Stimulated activated CD8-positive, alpha-beta memory T cell treated with anti-CD3 and anti-CD28 coated beads, Interleukin-7, amount 100 ng/mL, for 24 hours (primary cell): Measurements from ENCODE around the gene ZNF234.
"Not testable (repeated sequence)": the region's sequence is repeated elsewhere in the genome, so short reads cannot be mapped to it uniquely, and the experiment has no call there.

Experiments used
- DNase-seq: peaks from one replicate; pipeline ENCODE4 v3.0.0-alpha.2; 2020; ENCODE audit warnings: low read depth

ZNF234 gene

GRCh38 chr19:44141191-44142058 lies at the start of gene ZNF234:
Gene ZNF234 (plus strand): TSS chr19:44141554. CDS start chr19:44144633, 3,079 bp downstream.
- DNase-seq: peak; percentile 36

DNA sequence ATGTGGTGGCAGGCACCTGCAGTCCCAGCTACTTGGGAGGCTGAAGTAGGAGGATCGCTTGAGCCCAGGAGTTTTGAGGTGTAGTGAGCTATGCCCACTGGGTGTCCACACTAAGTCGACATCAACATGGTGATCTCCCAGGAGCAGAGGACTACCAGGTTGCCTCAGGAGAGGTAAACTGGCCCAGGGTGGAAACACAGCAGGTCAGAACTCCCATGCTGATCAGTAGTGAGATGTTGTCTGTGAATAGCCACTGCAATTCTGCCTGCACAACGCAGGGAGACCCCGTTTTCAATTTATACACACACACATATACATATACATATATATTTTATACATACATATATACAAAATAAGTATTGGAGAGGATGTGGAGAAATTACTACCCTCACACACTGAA lies 49.2 kb upstream of the ZNF234 start:
- no peak for DNase-seq

DNA sequence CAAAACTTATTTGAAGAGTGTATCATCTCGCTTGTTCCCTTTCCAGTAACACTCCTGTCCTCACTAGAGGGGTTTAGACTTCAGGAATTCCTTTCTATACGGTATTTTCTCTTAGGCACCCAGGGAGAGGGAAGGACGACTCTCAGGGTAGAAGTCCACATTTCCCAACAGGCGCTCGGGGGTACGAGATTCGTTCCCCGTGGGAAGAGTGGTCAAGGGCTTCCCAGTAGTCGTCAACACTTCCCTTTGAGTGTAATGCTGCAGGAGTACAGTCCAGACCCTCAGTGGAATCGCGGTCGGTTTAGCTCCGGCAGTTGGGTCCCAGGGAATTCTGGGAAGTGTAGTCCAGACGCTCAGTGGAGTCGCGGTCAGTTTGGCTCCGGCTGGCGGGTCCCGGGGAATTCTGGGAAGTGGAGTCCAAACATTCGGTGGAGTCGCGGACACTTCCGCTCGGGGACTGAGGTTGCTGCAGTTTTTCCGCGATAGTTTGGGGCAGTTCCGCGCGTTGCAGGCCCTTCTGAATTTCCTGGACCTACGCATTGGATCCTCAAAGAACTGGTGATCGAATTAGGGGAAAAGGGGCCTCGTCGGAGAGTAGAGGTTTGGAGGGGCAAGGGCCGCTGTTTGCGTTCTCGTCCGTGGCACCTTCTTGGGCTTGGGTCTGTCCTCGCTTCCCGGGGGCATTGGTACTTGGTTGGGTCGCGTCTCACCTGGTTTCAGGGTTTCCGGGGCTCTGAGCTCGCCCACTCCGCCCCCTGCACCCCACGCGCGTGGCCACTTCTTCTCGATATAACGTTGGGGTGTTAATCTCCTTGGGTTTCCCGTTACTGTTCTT lies 47.2 kb upstream of the ZNF234 start, which contains the start of gene ZNF224:
Gene ZNF224 (plus strand): TSS at position 431 of the 835 bp plus-strand sequence. CDS start 3,513 bp downstream, outside the sequence.
- peak; percentile 55 for DNase-seq

GRCh38 chr19:44107751-44108150 lies 33.6 kb upstream of the ZNF234 start:
- no peak for DNase-seq

GRCh38 chr19:44109458-44109857 lies 31.9 kb upstream of the ZNF234 start:
- no peak for DNase-seq

GRCh38 chr19:44111910-44112463 lies 29.4 kb upstream of the ZNF234 start:
- no peak for DNase-seq

GRCh38 chr19:44112802-44113137 lies 28.6 kb upstream of the ZNF234 start:
- DNase-seq: no peak

- DNase-seq: peak; percentile 70
These were observed 28.1 kb upstream of the ZNF234 start, which contains the start of gene ZNF225 for GRCh38 chr19:44113138-44113783. Gene ZNF225 (plus strand): TSS chr19:44113399. CDS start chr19:44115828, 2,429 bp downstream.

GRCh38 chr19:44113784-44114390 lies 27.5 kb upstream of the ZNF234 start:
- DNase-seq: no peak

- not testable (repeated sequence) for DNase-seq
These were observed 20.2 kb upstream of the ZNF234 start for GRCh38 chr19:44121162-44121561.

DNA sequence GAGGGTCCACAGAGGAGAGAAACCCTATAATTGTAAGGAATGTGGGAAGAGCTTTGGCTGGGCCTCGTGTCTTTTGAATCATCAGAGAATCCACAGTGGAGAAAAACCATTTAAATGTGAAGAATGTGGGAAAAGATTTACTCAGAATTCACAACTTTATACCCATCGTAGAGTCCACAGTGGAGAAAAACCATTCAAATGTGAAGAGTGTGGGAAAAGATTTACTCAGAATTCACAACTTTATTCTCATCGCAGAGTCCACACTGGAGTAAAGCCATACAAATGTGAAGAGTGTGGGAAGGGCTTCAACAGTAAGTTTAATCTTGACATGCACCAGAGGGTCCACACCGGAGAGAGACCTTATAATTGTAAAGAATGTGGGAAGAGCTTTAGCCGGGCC lies 9.4 kb upstream of the ZNF234 start:
- no peak for DNase-seq

DNA sequence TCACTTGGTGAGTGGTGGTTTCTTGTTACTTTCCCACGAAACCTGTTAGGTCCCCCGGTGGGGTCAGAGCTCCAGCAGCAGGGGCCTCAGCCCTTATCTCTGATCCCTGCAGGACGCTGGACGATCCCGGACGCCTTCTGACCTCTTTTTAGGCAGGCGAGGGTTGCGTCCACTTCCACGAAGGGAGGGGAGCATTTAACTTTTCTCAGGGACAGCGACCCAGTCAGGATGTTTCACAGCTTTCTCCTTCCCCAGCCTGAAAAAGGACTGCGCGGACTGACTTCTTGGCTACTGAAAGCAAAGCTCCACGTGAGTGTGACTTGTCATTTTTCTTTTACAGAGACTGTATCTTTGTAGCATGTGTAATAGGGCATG lies 692 bp downstream of the ZNF234 start:
- no peak for DNase-seq

- DNase-seq: no peak
These were observed 8.4 kb downstream of the ZNF234 start for GRCh38 chr19:44149776-44150175.

DNA sequence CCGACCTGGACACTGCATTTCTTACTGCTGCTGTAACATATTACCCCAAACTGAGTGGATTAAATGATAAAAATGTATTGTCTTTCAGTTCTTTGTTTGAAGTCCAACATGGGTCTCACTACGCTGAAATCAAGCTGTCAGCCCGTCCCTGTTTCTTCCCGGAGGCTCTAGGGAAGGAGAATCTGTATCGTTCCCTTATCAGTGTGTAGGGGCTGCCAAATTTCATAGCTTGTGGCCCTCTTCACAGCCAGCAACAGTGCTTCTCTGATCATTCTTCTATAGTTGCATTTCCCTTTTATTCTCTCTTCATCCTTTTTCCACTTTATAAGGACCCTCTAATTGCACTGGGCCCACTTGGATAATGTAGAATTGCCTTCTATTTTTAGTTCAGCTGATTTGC lies 10.1 kb downstream of the ZNF234 start:
- DNase-seq: no peak

DNA sequence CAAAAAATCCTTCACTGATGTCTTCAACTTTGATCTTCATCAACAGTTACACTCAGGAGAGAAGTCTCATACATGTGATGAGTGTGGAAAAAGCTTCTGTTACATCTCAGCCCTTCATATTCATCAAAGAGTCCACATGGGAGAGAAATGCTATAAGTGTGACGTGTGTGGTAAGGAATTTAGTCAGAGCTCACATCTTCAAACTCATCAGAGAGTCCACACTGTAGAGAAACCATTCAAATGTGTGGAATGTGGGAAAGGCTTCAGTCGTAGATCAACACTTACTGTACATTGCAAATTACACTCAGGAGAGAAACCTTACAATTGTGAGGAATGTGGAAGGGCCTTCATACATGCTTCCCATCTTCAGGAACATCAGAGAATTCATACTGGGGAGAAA lies 15.1 kb downstream of the ZNF234 start:
- no peak for DNase-seq

DNA sequence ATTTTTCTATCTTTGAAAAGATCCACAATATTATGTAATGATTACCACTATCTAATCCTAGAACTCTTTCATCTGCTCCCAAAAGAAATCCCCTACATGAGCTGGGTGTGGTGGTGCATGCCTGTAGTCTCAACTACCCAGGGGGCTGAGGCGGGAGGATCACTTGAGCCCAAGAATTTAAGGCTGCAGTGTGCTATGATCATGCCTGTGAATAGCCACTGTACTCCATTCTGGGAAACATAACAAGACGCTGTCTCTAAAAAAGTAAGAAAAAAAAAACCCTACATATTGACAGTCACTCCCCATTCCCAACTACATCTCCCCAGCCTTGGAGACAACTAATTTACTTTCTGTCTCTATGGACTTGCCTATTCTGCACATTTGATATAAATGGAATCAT lies 22.4 kb downstream of the ZNF234 start:
- DNase-seq: no peak

DNA sequence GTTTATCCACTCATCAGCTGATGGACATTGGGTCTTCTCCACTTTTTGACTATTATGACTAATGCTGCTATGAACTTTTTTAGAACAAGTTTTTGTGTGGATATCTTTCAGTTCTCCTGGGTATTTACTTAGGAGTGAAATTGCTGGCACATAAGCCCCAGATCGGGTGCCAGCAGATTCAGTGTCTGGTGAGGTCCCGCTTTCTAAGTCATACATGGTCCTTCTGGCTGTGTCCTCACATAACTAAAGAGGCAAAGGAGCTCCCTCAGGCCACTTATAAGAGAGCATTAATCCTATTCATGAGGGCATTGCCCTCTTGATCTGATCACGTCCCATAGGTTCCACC lies 22.9 kb downstream of the ZNF234 start:
- no peak for DNase-seq

DNA sequence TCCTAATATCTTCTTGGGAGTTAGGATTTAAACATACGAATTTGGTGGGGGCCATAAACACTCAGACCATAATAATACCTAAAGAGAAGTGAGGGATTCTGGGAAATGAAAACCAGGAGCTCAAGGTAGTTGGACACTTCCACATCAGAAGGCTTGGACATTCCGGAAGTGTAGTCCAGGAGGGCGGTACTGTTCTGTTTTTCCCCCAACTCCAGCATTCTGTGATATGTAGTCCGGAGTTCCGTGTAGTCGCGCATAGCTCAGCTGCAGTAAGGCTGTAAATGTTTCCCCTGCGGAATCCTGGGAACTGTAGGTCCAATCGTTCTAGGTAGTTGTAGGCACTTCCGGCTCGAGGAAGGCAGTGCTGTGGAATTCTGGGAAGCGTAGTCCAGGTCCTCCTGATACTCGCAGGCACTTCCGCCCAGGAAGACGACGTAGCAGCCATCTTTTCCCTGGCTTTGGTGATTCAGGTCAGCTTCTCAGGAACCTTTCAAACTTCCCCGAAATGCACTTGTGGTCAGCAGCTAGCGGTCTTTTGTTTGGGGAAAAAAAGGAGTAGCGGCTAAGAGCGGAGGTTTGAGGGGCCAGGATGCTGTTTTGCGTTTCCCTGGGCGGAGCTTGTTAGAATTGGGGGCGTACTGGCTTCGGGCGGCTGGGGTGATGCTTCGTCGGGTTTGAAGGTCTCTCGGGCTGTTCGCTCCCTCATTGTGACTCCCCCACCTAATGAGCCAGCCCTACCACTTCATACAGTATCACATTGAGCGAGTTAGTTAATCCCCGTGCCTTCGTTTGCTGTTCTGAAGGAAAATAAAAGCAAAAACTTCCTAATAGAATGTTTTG lies 23.5 kb downstream of the ZNF234 start, which contains the start of gene ZNF226:
Gene ZNF226 (plus strand): TSS at position 428 of the 840 bp plus-strand sequence. CDS start 4,981 bp downstream, outside the sequence.
- peak; percentile 51 for DNase-seq

DNA sequence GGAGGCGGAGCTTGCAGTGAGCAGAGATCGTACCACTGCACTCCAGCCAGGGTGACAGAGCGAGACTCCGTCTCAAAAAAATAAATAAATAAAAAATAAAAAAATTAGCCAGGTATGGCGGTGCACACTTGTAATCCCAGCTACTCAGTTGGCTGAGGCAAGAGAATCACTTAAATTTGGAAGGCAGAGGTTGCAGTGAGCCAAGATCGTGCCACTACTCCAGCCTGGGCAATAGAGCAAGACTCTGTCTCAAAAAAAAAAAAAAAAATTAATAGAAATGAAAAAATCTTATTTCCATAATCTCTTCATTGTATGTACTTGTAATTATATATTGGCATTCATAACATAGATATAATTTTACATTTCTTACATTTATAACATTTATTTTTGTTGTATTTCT lies 29.3 kb downstream of the ZNF234 start:
- not testable (repeated sequence) for DNase-seq

- DNase-seq: no peak
These were observed 35.2 kb downstream of the ZNF234 start for GRCh38 chr19:44176590-44176989.

DNA sequence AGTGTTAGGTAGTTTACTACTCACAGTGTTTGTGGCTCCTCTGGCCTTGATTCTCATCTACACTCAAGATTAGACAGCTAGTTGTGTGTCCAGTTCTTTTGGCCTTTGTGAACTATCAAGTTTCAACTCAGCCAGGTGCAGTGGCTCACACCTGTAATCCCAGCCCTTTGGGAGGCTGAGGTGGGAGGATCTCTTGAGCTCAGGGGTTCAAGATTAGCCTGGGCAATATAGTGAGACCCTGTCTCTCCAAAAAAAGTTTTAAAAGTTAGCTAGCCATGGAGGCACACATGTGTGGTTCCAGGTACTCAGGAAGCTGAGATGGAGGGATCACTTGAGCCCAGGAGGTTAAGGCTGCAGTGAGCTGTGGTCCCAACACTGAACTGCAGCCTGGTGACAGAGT lies 39.6 kb downstream of the ZNF234 start:
- DNase-seq: no peak
